AG04450 (cell line): ENCODE results near the gene CCDC34. TPM values are rescaled to one million over a fixed set of nuclear protein-coding genes. Genes with fewer than 3 reads are reported as not detected.

Experiments used
- CTCF ChIA-PET: fragments of 300-600, 350-600 bp; formaldehyde crosslinking; extraction: SDS; loops from one replicate; lab custom pipeline; 2022; ENCODE audit warnings: antibody characterized with exemption, inconsistent platforms; lab: Charles Lee
- POLR2A ChIA-PET: fragments of 350-600 bp; formaldehyde crosslinking; extraction: SDS; loops from one replicate; lab custom pipeline; 2021; ENCODE audit warnings: antibody characterized with exemption, inconsistent platforms; lab: Yijun Ruan, JAX
- DNase-seq: peaks from one replicate; pipeline ENCODE4 v3.0.0-alpha.2; 2011; ENCODE audit warnings: low read depth, low spot score
- H3K27ac ChIP-seq: one replicate; pipeline ENCODE4 v1.5.1; 2012; ENCODE audit warnings: low read depth, low read length, control low read depth
- H3K27me3 ChIP-seq: one replicate; pipeline ENCODE4 v1.6.0; 2012; ENCODE audit warnings: low read length; ENCODE audit not compliant: control insufficient read depth, insufficient read depth
- H3K4me3 ChIP-seq: 2 replicates; pipeline ENCODE4 v1.5.1; 2011; ENCODE audit warnings: mild to moderate bottlenecking, low read depth, low read length, control low read depth
- H3K9me3 ChIP-seq: 2 replicates; pipeline ENCODE4 v1.5.1; 2012; ENCODE audit warnings: low read length; ENCODE audit not compliant: control insufficient read depth, insufficient read depth
- CTCF ChIP-seq: IDR thresholded peaks from 2 replicates; pipeline ENCODE4 v1.5.1; 2011; ENCODE audit warnings: low read depth, low read length, control low read depth, inconsistent platforms
- polyA plus RNA-seq: library from polyadenylated mRNA; depleted of rRNA; stranded (reverse); fragments of >200 nt; gene quantifications from 2 replicates; pipeline ENCODE4 v1.2.3, GENCODE V29; 2011

CCDC34 gene
- polyA plus RNA-seq, 1 experiment = 3.9 TPM

DNA sequence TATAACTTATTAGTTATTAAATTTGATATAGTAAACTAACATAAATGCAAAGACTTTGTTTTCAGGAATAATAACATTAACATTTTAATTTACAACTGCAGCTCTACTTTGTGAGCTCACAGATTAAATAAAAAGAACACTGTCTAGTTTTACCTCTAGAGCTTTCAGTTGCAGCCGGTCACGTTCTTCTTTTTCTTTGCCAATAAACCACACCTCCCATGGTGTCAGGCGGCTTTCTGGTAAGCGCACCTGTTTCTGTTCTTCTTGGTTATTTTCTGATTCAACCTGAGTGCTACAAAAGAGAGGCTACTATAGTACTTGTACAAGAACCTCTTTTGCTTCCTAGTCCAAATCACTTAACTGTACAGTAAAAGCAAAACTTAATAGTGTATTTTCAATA, 5.8 kb downstream of the CCDC34 start:
- Histone ChIP-seq H3K27ac (no peak overlapping the region), H3K27me3 (no peaks in the 10 kb centered on the region), H3K9me3 (no peaks in the 10 kb centered on the region), H3K4me3 (no peak overlapping the region)
- CTCF ChIA-PET = interaction anchor here (0.6 kb wide), 1 partner anchor 176 kb away, joined by 3 read pairs; no protein-coding TSS in a partner anchor
- DNase-seq = no peak
- no peak for TF ChIP-seq CTCF
- POLR2A ChIA-PET = no interaction called here

GRCh38 chr11:27356624-27357222, 6.3 kb downstream of the CCDC34 start:
- ChIA-PET CTCF (interaction anchor here (0.6 to 1.2 kb wide), 2 partner anchors 129 to 175 kb away, joined by 3 to 6 read pairs; no protein-coding TSS in a partner anchor), POLR2A (no interaction called here)
- Histone ChIP-seq H3K27ac (no peak overlapping the region), H3K27me3 (no peaks in the 10 kb centered on the region), H3K4me3 (no peak overlapping the region), H3K9me3 (no peaks in the 10 kb centered on the region)
- DNase-seq = no peak
- no peak for TF ChIP-seq CTCF

DNA sequence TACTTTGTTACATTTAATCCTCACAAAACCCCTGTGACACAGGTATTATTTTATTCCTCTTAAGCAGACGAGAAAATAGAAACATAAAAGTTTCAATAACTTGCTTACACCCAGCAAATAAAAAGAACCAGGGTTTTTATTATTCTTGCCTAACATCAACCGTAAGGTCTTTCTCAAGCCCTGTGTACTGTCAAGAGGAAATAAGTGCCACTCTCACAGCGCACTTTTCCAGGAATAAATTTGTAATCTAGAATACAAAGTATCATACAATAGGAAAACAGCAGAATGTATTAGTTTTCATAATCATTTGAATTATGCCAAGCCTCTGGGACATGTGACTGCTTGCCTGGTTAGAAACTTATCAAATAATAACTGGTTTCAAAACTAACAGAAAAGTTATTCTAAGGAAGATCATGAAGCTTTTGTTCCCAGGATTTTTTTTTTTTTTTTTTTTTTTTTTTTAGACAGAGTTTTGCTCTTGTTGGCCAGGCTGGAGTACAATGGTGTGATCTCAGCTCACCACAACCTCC, 7.4 kb downstream of the CCDC34 start:
- TF ChIP-seq CTCF = no peak
- POLR2A ChIA-PET = no interaction called here
- no peak overlapping the region for H3K4me3 ChIP-seq
- H3K27me3 ChIP-seq = no peaks in the 10 kb centered on the region
- no peak overlapping the region for H3K27ac ChIP-seq
- H3K9me3 ChIP-seq = no peaks in the 10 kb centered on the region
- DNase-seq = no peak
- CTCF ChIA-PET = interaction anchor here (1.2 to 1.3 kb wide), 2 partner anchors 60 to 130 kb away, joined by 4 to 6 read pairs; no protein-coding TSS in a partner anchor

DNA sequence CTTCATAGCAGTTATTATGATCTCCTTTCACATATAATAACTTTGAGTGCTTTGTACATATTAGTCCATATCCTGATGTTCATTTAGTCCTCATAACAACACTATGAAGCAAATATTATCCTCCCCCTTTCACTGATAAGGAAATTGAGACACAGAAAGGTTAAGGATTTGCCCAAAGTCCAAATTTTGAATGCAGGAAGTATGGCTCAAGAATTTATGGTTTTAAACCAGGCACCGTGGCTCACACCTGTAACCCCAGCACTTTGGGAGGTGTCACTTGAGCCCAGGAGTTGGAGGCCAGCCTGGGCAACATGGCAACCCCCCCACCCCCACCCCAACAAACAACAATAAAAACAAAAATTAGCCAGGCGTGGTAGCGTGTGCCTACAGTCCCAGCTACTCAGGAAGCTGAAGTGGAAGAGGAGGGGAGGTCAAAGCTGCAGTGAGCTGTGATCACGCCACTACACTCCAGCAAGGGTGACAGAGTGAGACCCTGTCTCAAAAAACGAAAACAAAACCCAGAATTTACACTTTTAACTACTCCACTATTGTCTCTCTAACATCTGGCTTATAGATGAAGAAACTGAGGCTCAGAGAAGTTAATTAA, 8.6 kb downstream of the CCDC34 start:
- no peak for TF ChIP-seq CTCF
- Histone ChIP-seq H3K4me3 (no peak overlapping the region), H3K27ac (no peak overlapping the region), H3K27me3 (no peaks in the 10 kb centered on the region), H3K9me3 (no peaks in the 10 kb centered on the region)
- POLR2A ChIA-PET = interaction anchor here (1.0 kb wide), 1 partner anchor 72 kb away, joined by 5 read pairs; no protein-coding TSS in a partner anchor
- CTCF ChIA-PET = interaction anchor here (0.6 to 1.3 kb wide), 2 partner anchors 58 to 489 kb away, joined by 4 read pairs; no protein-coding TSS in a partner anchor
- DNase-seq = no peak
